ENCODE results near the gene MPPED1. TPM values are rescaled to one million over a fixed set of nuclear protein-coding genes. Genes with fewer than 3 reads are reported as not detected.

The MPPED1 gene
- total RNA-seq, 1 experiment from 2014 or later: 0.28 TPM

GRCh38 chr22:43397766-43398165 is 14.0 kb upstream of the MPPED1 start:
- Histone ChIP-seq H3K27ac (ENCODE audit: insufficient read length, low read depth, low read length) (no peak overlapping the region), H3K4ac (ENCODE audit: low read depth, low read length) (no peak overlapping the region), H3K23me2 (ENCODE audit: insufficient read length, low read depth, low read length, poor library complexity, severe bottlenecking) (peaks cover 3% of the 10 kb centered on the region), H2AK5ac (ENCODE audit: insufficient read length, low read length) (no peak overlapping the region), H2BK15ac (ENCODE audit: low read depth, low read length) (no peak overlapping the region), H2BK120ac (ENCODE audit: low read depth, low read length, poor library complexity, severe bottlenecking) (no peak overlapping the region), H2AFZ (ENCODE audit: low read length) (no peak overlapping the region), H2BK20ac (ENCODE audit: low read depth, low read length, poor library complexity, severe bottlenecking) (no peak overlapping the region), H3K9me3 (ENCODE audit: control insufficient read depth, low read depth, low read length) (no peaks in the 10 kb centered on the region), H3K56ac (ENCODE audit: insufficient read length, low read depth, low read length) (no peak overlapping the region), H3K23ac (ENCODE audit: insufficient read length, low read depth, low read length) (no peak overlapping the region), H2BK12ac (ENCODE audit: insufficient read length, low read depth, low read length) (no peak overlapping the region), H3K79me1 (ENCODE audit: insufficient read depth, low read depth, low read length, poor library complexity, severe bottlenecking) (no peaks in the 10 kb centered on the region), H3K14ac (ENCODE audit: insufficient read depth, low read length) (no peak overlapping the region), H3K27me3 (ENCODE audit: insufficient read depth, low read length) (no peaks in the 10 kb centered on the region), H4K8ac (replicated peaks; ENCODE audit: insufficient read length, low read depth, low read length) (no peak overlapping the region), H4K5ac (ENCODE audit: insufficient read length, low read depth, low read length) (no peak overlapping the region), H3K4me2 (ENCODE audit: insufficient read depth, insufficient read length, low read length) (no peak overlapping the region), H3K9ac (ENCODE audit: extremely low read depth, insufficient read length, low read length) (no peak overlapping the region), H2BK5ac (ENCODE audit: insufficient read length, low read length) (no peak overlapping the region), H3T11ph (ENCODE audit: low read length) (no peak overlapping the region), H4K91ac (ENCODE audit: insufficient read length, low read depth, low read length) (no peak overlapping the region), H3K79me2 (ENCODE audit: insufficient read depth, low read length) (no peaks in the 10 kb centered on the region), H3K4me1 (ENCODE audit: insufficient read depth, low read length) (no peaks in the 10 kb centered on the region), H4K20me1 (ENCODE audit: control insufficient read depth, insufficient read depth, insufficient read length) (no peaks in the 10 kb centered on the region), H3K18ac (ENCODE audit: insufficient read length, low read depth, low read length) (no peak overlapping the region)
- Mint-ChIP-seq H3K27me3 (ENCODE audit: low read depth) (peaks cover 18% of the 10 kb centered on the region), H3K36me3 (ENCODE audit: insufficient read depth in 1 of 3, low read depth in 3 of 3) (peaks cover 0 to 4% (median 0%) of the 10 kb centered on the region in 3 experiments; a peak in 1 of 7 replicates), H3K27ac (no peak overlapping the region; a peak in 1 of 7 replicates), H3K4me3 (no peak overlapping the region), H3K9me3 (peaks cover 0 to 6% of the 10 kb centered on the region in 2 experiments; a peak in 2 of 5 replicates), H3K4me1 (peaks cover 6 to 23% of the 10 kb centered on the region in 2 experiments)
- TF ChIP-seq, protein P1, sequence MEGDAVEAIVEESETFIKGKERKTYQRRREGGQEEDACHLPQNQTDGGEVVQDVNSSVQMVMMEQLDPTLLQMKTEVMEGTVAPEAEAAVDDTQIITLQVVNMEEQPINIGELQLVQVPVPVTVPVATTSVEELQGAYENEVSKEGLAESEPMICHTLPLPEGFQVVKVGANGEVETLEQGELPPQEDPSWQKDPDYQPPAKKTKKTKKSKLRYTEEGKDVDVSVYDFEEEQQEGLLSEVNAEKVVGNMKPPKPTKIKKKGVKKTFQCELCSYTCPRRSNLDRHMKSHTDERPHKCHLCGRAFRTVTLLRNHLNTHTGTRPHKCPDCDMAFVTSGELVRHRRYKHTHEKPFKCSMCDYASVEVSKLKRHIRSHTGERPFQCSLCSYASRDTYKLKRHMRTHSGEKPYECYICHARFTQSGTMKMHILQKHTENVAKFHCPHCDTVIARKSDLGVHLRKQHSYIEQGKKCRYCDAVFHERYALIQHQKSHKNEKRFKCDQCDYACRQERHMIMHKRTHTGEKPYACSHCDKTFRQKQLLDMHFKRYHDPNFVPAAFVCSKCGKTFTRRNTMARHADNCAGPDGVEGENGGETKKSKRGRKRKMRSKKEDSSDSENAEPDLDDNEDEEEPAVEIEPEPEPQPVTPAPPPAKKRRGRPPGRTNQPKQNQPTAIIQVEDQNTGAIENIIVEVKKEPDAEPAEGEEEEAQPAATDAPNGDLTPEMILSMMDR (conservative IDR thresholded peaks at IDR 0.05): no peak
- no peak for DNase-seq
- WGBS (ENCODE audit: extremely low coverage, insufficient read length, low lambda C conversion rate): no CpG with 5 or more reads among the region's 7 CpGs

Measured in H9 (cell line).